H1 (cell line): Measurements from ENCODE around the gene FHOD1. TPM values are rescaled to one million over a fixed set of nuclear protein-coding genes. Genes with fewer than 3 reads are reported as not detected.

Experiments used
- CTCF ChIA-PET: fragments of 300-600 bp; sonication (Branson Sonifier 250); formaldehyde crosslinking; loops from one replicate; lab custom pipeline; 2021; ENCODE audit not compliant: partially characterized antibody; lab: Charles Lee
- POLR2A ChIA-PET: fragments of 300-600 bp; sonication (Branson Sonifier 250); formaldehyde crosslinking; loops from one replicate; lab custom pipeline; 2021; ENCODE audit warnings: inconsistent platforms; ENCODE audit not compliant: partially characterized antibody; lab: Charles Lee
- DNase-seq, 2 experiments: peaks; one replicate each; pipeline versions ENCODE4 v3.0.0 to v3.0.0-alpha.2; 2010 to 2022; ENCODE audit warnings: low spot score in 2 of 2, low read depth in 1 of 2, mixed read lengths in 1 of 2
- FAIRE-seq: peaks from 2 replicates; lab custom pipeline; 2011; peaks lifted over from hg19 to GRCh38; lab: Jason Lieb, UNC
- H2AFZ ChIP-seq: 2 replicates; pipeline ENCODE4 v1.8.1; 2012; ENCODE audit warnings: low read length, inconsistent platforms
- H2AK5ac ChIP-seq: 2 replicates; pipeline ENCODE4 v1.6.1; 2013; ENCODE audit warnings: low read depth, low read length
- H2BK120ac ChIP-seq: replicated peaks from 2 replicates; pipeline ENCODE3; 2013; ENCODE audit warnings: low read depth, low read length, inconsistent platforms
- H2BK12ac ChIP-seq: 2 replicates; pipeline ENCODE4 v1.6.1; 2013; ENCODE audit warnings: low read depth, low read length
- H2BK15ac ChIP-seq: 2 replicates; pipeline ENCODE4 v1.6.1; 2013; ENCODE audit warnings: low read length
- H2BK20ac ChIP-seq: 2 replicates; pipeline ENCODE4 v1.6.1; 2013; ENCODE audit warnings: low read length
- H2BK5ac ChIP-seq: 2 replicates; pipeline ENCODE4 v1.6.1; 2013; ENCODE audit warnings: low read depth, low read length
- H3K14ac ChIP-seq: 2 replicates; pipeline ENCODE4 v1.6.1; 2013; ENCODE audit warnings: inconsistent platforms; ENCODE audit not compliant: insufficient read length
- H3K18ac ChIP-seq: 2 replicates; pipeline ENCODE4 v1.6.1; 2013; ENCODE audit warnings: low read length; ENCODE audit errors: extremely low read depth
- H3K23ac ChIP-seq: 2 replicates; pipeline ENCODE4 v1.6.1; 2013; ENCODE audit warnings: inconsistent platforms; ENCODE audit not compliant: insufficient read length
- H3K23me2 ChIP-seq: 2 replicates; pipeline ENCODE4 v1.6.1; 2013; ENCODE audit warnings: low read depth, low read length
- H3K27ac ChIP-seq: 2 replicates; pipeline ENCODE4 v1.6.1; 2011; ENCODE audit warnings: low read depth, low read length, inconsistent platforms
- H3K27me3 ChIP-seq, 4 experiments: replicated peaks in 1 of 4; 1 replicate in 1 of 4; 2 replicates in 3 of 4; pipeline versions ENCODE4 v1.6.1 to v1.8.1; 2011 to 2013; ENCODE audit warnings: low read length in 3 of 4, mild to moderate bottlenecking in 3 of 4, inconsistent platforms in 2 of 4, mixed read lengths in 2 of 4, moderate library complexity in 1 of 4; ENCODE audit not compliant: control insufficient read depth in 3 of 4, insufficient read depth in 3 of 4; ENCODE audit errors: extremely low read depth in 1 of 4
- H3K36me3 ChIP-seq, 4 experiments: 2 replicates each; pipeline versions ENCODE4 v1.6.1 to v1.8.1; 2011 to 2013; ENCODE audit warnings: mild to moderate bottlenecking in 4 of 4, low read length in 3 of 4, moderate library complexity in 2 of 4, control low read depth in 1 of 4, inconsistent platforms in 1 of 4; ENCODE audit not compliant: insufficient read depth in 4 of 4, control insufficient read depth in 2 of 4
- H3K4ac ChIP-seq: replicated peaks from 2 replicates; pipeline ENCODE3; 2013; ENCODE audit warnings: low read length, low read depth, mixed read lengths, inconsistent platforms; ENCODE audit not compliant: insufficient read length
- H3K4me1 ChIP-seq, 4 experiments: replicated peaks in 1 of 4; 1 replicate in 1 of 4; 2 replicates in 3 of 4; pipeline versions ENCODE4 v1.6.1 to v1.8.1; 2011 to 2013; ENCODE audit warnings: low read length in 3 of 4, inconsistent platforms in 2 of 4, mixed read lengths in 1 of 4; ENCODE audit not compliant: insufficient read depth in 4 of 4, control insufficient read depth in 3 of 4
- H3K4me2 ChIP-seq, 2 experiments: 2 replicates each; pipeline versions ENCODE4 v1.6.1 to v1.8.1; 2011 to 2013; ENCODE audit warnings: low read depth in 2 of 2, low read length in 2 of 2, control low read depth in 1 of 2, inconsistent platforms in 1 of 2, mild to moderate bottlenecking in 1 of 2; ENCODE audit not compliant: insufficient read depth in 1 of 2
- H3K4me3 ChIP-seq, 4 experiments: fragments of 200-600, 300-600 bp in 1 of 4; sonication (generic), shearing (Covaris generic), sonication (Bioruptor Twin) in 1 of 4; 2 replicates each; pipeline versions ENCODE4 v1.5.1 to v1.8.1; 2011 to 2016; ENCODE audit warnings: low read length in 4 of 4, low read depth in 3 of 4, control low read depth in 2 of 4, inconsistent platforms in 2 of 4, mild to moderate bottlenecking in 2 of 4, mixed read lengths in 1 of 4, moderate library complexity in 1 of 4; ENCODE audit not compliant: insufficient read depth in 2 of 4; ENCODE audit errors: extremely low read depth in 1 of 4
- H3K56ac ChIP-seq: replicated peaks from 2 replicates; pipeline ENCODE3; 2013; ENCODE audit warnings: low read depth, mild to moderate bottlenecking, mixed read lengths, low read length, inconsistent platforms; ENCODE audit not compliant: insufficient read length
- H3K79me1 ChIP-seq: 2 replicates; pipeline ENCODE4 v1.6.1; 2013; ENCODE audit warnings: low read depth, low read length, control low read depth
- H3K79me2 ChIP-seq, 2 experiments: 2 replicates each; pipeline versions ENCODE4 v1.6.1 to v1.8.1; 2012 to 2013; ENCODE audit warnings: low read length in 2 of 2, mild to moderate bottlenecking in 2 of 2, inconsistent platforms in 1 of 2; ENCODE audit not compliant: insufficient read depth in 2 of 2, control insufficient read depth in 1 of 2
- H3K9ac ChIP-seq, 4 experiments: replicated peaks in 1 of 4; 1 replicate in 1 of 4; 2 replicates in 3 of 4; pipeline versions ENCODE4 v1.6.1 to v1.8.1; 2011 to 2013; ENCODE audit warnings: low read depth in 3 of 4, low read length in 3 of 4, control low read depth in 2 of 4, mild to moderate bottlenecking in 2 of 4, moderate library complexity in 2 of 4, inconsistent platforms in 1 of 4; ENCODE audit errors: extremely low read depth in 1 of 4
- H3K9me3 ChIP-seq, 2 experiments: 2 replicates each; pipeline versions ENCODE4 v1.6.1 to v1.8.1; 2012 to 2013; ENCODE audit warnings: mild to moderate bottlenecking in 2 of 2, moderate library complexity in 2 of 2, control low read depth in 1 of 2, inconsistent platforms in 1 of 2, low read depth in 1 of 2, low read length in 1 of 2, mixed read lengths in 1 of 2; ENCODE audit not compliant: insufficient read depth in 2 of 2
- H4K20me1 ChIP-seq, 2 experiments: replicated peaks in 1 of 2; 2 replicates each; pipeline versions ENCODE3 to v1.8.1; 2011 to 2013; ENCODE audit warnings: inconsistent platforms in 2 of 2, low read length in 2 of 2, mild to moderate bottlenecking in 1 of 2; ENCODE audit not compliant: insufficient read depth in 2 of 2, control insufficient read depth in 1 of 2
- H4K5ac ChIP-seq: 2 replicates; pipeline ENCODE4 v1.6.1; 2013; ENCODE audit warnings: low read length, low read depth, mixed read lengths, inconsistent platforms; ENCODE audit not compliant: insufficient read length
- H4K8ac ChIP-seq: 2 replicates; pipeline ENCODE4 v1.8.0; 2013; ENCODE audit warnings: mild to moderate bottlenecking, moderate library complexity, low read length, inconsistent platforms; ENCODE audit not compliant: insufficient read depth; ENCODE audit errors: extremely low read depth
- H4K91ac ChIP-seq: replicated peaks from 2 replicates; pipeline ENCODE3; 2013; ENCODE audit warnings: low read length, mixed read lengths, inconsistent platforms; ENCODE audit not compliant: insufficient read length
- BACH1 ChIP-seq: IDR thresholded peaks from 2 replicates; pipeline ENCODE4 v1.6.1; 2012; ENCODE audit warnings: low read length, improper control_type of control experiment
- KDM1A ChIP-seq: fragments of 200-600, 300-600 bp; sonication (generic); IDR thresholded peaks from 2 replicates; pipeline ENCODE4 v1.7.1; 2016; ENCODE audit warnings: mild to moderate bottlenecking, low read length, borderline replicate concordance
- KDM5A ChIP-seq: fragments of 200-600 bp; IDR thresholded peaks from 2 replicates; pipeline ENCODE4 v1.7.1; 2012; ENCODE audit warnings: mild to moderate bottlenecking, low read length, inconsistent platforms, mixed read lengths
- SUZ12 ChIP-seq: fragments of 200-600 bp; sonication (generic); IDR thresholded peaks from 2 replicates; pipeline ENCODE4 v1.6.1; 2012; ENCODE audit warnings: mild to moderate bottlenecking, inconsistent platforms, low read length, moderate library complexity, mixed read lengths
- TAF1 ChIP-seq: IDR thresholded peaks from 2 replicates; pipeline ENCODE4 v1.6.1; 2011; ENCODE audit warnings: mild to moderate bottlenecking, low read depth, low read length
- WGBS, 2 experiments: shearing (Covaris generic) in 1 of 2; methylation state at CpG; one replicate each; pipeline versions ENCODE4 v1.1.6 to v1.1.7; 2013 to 2015; ENCODE audit warnings: low lambda C conversion rate in 2 of 2, mixed read lengths in 2 of 2, inconsistent platforms in 1 of 2, low coverage in 1 of 2, missing lambda C conversion rate in 1 of 2; ENCODE audit not compliant: insufficient replicate concordance in 2 of 2, insufficient coverage in 1 of 2, insufficient read length in 1 of 2; ENCODE audit errors: extremely low coverage in 1 of 2, missing lambda C conversion rate in 1 of 2; 5-methylcytosine and 5-hydroxymethylcytosine counted together
- polyA plus RNA-seq, 7 experiments: library from polyadenylated mRNA; depleted of rRNA in 3 of 7; stranded (reverse) in 5 of 7; unstranded in 2 of 7; fragments of >200 nt in 5 of 7; fragments of 200-250 nt in 2 of 7; gene quantifications; 1 replicate in 5 of 7; 2 replicates in 1 of 7; 4 replicates in 1 of 7; pipeline versions ENCODE4 v1.2.1 to v1.2.3, GENCODE V29; 2011 to 2013; ENCODE audit warnings: missing spikeins in 2 of 7, mixed read lengths in 2 of 7
- total RNA-seq: library from RNA; stranded (reverse); fragmentation: NEBNext Ultra II Directional; extraction: Animal tissue kit (Norgen Biotek cat#: 25700); gene quantifications from 2 replicates; pipeline ENCODE4 v1.2.1, GENCODE V29; 2021
- TF ChIP-seq, protein P1 (sequence below): IDR thresholded peaks from 2 replicates; pipeline ENCODE4 v1.6.1; 2011; ENCODE audit warnings: low read depth, mild to moderate bottlenecking, low read length; ENCODE audit not compliant: insufficient read depth
- TF ChIP-seq, protein P2 (sequence below): IDR thresholded peaks from 2 replicates; pipeline ENCODE4 v1.6.1; 2011; ENCODE audit warnings: low read length, improper control_type of control experiment

The FHOD1 gene
- total and polyA plus RNA-seq, 2 of the 8 experiments (the other 6 are each of a cell fraction or from before 2014, with no cell fraction given), result 31.3 to 60.7 TPM

DNA sequence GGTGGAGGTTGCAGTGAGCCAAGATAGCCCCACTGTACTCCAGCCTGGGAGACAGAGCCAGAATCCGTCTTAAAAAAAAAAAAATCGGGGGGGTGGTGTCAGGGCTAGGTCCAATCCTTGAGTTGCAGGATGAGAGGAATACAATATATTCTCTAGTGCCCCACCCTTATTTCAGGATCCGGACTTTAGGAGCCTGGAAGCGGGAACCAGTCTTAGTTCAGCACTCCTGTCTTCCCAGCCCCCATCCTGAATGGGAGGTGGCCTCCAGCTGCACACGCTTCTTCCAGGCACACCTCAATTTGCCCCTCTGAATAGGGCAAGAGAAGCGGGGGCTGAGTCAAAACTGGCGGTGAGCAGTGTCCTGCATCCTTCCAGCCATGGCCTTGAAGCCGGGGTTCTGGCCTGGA lies 1.6 kb downstream of the FHOD1 start:
- Histone ChIP-seq H2BK120ac (no peak overlapping the region), H2BK12ac (no peak overlapping the region; the same call in 1 of the 2 replicates), H3K23ac (no peak overlapping the region), H4K91ac (peak overlapping the region; percentile 85), H2AFZ (no peak overlapping the region), H4K8ac (peak overlapping the region; percentile 75), H3K27ac (peak overlapping the region; percentile 85), H2BK15ac (no peak overlapping the region), H4K20me1 (no peaks in the 10 kb centered on the region), H4K5ac (peak overlapping the region; percentile 82), H2BK5ac (peak overlapping the region; percentile 96), H3K4ac (peak overlapping the region; percentile 47), H3K79me1 (peaks cover 16% of the 10 kb centered on the region), H3K4me1 (peaks cover 16 to 37% (median 17%) of the 10 kb centered on the region in 4 experiments), H3K56ac (no peak overlapping the region), H3K9me3 (no peaks in the 10 kb centered on the region), H2AK5ac (no peak overlapping the region), H3K4me3 (peak overlapping the region; percentile 67 to 87 (median 70)), H3K9ac (peak overlapping the region in 3 of 4 experiments; percentile 52 to 56 (median 55); a peak in 5 of 7 replicates), H3K23me2 (peaks cover 12% of the 10 kb centered on the region; the same call in 1 of the 2 replicates), H3K18ac (peak overlapping the region; percentile 89), H3K4me2 (peak overlapping the region; percentile 92 to 95), H3K36me3 (no peaks in the 10 kb centered on the region), H3K79me2 (peaks cover 0 to 21% of the 10 kb centered on the region in 2 experiments; a peak in 2 of 4 replicates), H3K14ac (no peak overlapping the region), H2BK20ac (no peak overlapping the region), H3K27me3 (peaks cover 0 to 21% (median 13%) of the 10 kb centered on the region in 4 experiments; a peak in 5 of 7 replicates)
- FAIRE-seq (no peak), DNase-seq (no peak)
- TF ChIP-seq SUZ12 (no peak), BACH1 (no peak), KDM1A (no peak), TAF1 (peak; percentile 30; the same call in 1 of the 2 replicates), KDM5A (no peak)
- TF ChIP-seq, protein P1, sequence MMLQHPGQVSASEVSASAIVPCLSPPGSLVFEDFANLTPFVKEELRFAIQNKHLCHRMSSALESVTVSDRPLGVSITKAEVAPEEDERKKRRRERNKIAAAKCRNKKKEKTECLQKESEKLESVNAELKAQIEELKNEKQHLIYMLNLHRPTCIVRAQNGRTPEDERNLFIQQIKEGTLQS, result peak; percentile 52; the same call in 1 of the 2 replicates
- TF ChIP-seq, protein P2, sequence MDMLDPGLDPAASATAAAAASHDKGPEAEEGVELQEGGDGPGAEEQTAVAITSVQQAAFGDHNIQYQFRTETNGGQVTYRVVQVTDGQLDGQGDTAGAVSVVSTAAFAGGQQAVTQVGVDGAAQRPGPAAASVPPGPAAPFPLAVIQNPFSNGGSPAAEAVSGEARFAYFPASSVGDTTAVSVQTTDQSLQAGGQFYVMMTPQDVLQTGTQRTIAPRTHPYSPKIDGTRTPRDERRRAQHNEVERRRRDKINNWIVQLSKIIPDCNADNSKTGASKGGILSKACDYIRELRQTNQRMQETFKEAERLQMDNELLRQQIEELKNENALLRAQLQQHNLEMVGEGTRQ, result peak; percentile 72
- WGBS, 2 experiments, result 23% methylated on average over 7 of the region's 8 CpGs; no CpG with 5 or more reads in 1 of the 2 experiments
- POLR2A ChIA-PET, result interaction anchor here (0.7 to 6.8 kb wide), 13 partner anchors 11 to 180 kb away, joined by 3 to 111 read pairs (median 4); partner anchors contain the start of genes ELMO3, EXOC3L1 and TMEM208
- CTCF ChIA-PET, result interaction anchor here (0.6 to 2.0 kb wide), 19 partner anchors 10 to 181 kb away, joined by 3 to 12 read pairs (median 4); partner anchors contain the start of genes B3GNT9, ELMO3 and TMEM208
